HepG2 (cell line): ENCODE results near the gene EEF1AKMT4. TPM values are rescaled to one million over a fixed set of nuclear protein-coding genes. Genes with fewer than 3 reads are reported as not detected.
A peak's percentile ranks its signal among the peaks of the same experiment; 100 is the strongest.

ENCODE experiments used
- ATAC-seq: fragments of 200-7000 bp; cut with Tn5 transposase; 3 replicates; pipeline ENCODE4 v1.9.1; 2020; ENCODE audit warnings: mild to moderate bottlenecking, moderate library complexity
- BruUV-seq: library from RNA; stranded (reverse); fragments of 400-500 nt; replicated peaks from 2 replicates; lab custom pipeline; 2021; lab: Mats Ljungman, UMichigan
- CTCF ChIA-PET: fragments of 300-600 bp; formaldehyde crosslinking; extraction: SDS; loops from one replicate; lab custom pipeline; 2021; ENCODE audit warnings: low total read pairs, inconsistent platforms, low intra/inter-chr PET ratio; lab: Yijun Ruan, JAX
- POLR2A ChIA-PET: fragments of 350-600 bp; sonication (Branson Sonifier 250); formaldehyde crosslinking; loops from one replicate; lab custom pipeline; 2020; ENCODE audit warnings: antibody characterized with exemption, inconsistent platforms; lab: Yijun Ruan, JAX
- DNase-seq: peaks from one replicate; pipeline ENCODE4 v3.0.0-alpha.2; 2015; ENCODE audit warnings: low spot score
- FAIRE-seq: peaks from 3 replicates; lab custom pipeline; 2011; peaks lifted over from hg19 to GRCh38; lab: Jason Lieb, UNC
- H2AFZ ChIP-seq: one replicate; pipeline ENCODE4 v1.6.1; 2011; ENCODE audit warnings: low read length, inconsistent platforms
- H3K27ac ChIP-seq: fragments of 300-600 bp; 3 replicates; pipeline ENCODE4 v1.8.0; 2011; ENCODE audit warnings: mixed run types, mild to moderate bottlenecking, mixed read lengths, low read length, inconsistent platforms; ENCODE audit not compliant: insufficient read depth; ENCODE audit errors: extremely low read length
- H3K27me3 ChIP-seq, 2 experiments: fragments of 200-600 bp in 1 of 2; 2 replicates in 1 of 2; 3 replicates in 1 of 2; pipeline versions ENCODE4 v1.6.0 to v1.8.0; 2011; ENCODE audit warnings: low read length in 2 of 2, mild to moderate bottlenecking in 2 of 2, moderate library complexity in 2 of 2, inconsistent platforms in 1 of 2; ENCODE audit not compliant: insufficient read depth in 2 of 2, control insufficient read depth in 1 of 2
- H3K36me3 ChIP-seq, 2 experiments: fragments of 200-600 bp in 1 of 2; replicated peaks in 1 of 2; 2 replicates in 1 of 2; 3 replicates in 1 of 2; pipeline versions ENCODE4 v1.5.1 to v1.8.0; 2011; ENCODE audit warnings: low read length in 2 of 2, inconsistent platforms in 1 of 2; ENCODE audit not compliant: insufficient read depth in 2 of 2, control insufficient read depth in 1 of 2
- H3K4me1 ChIP-seq: 2 replicates; pipeline ENCODE4 v1.5.1; 2012; ENCODE audit warnings: low read length, inconsistent platforms; ENCODE audit not compliant: insufficient read depth
- H3K4me2 ChIP-seq: 2 replicates; pipeline ENCODE4 v1.6.0; 2011; ENCODE audit warnings: low read depth, low read length, inconsistent platforms
- H3K4me3 ChIP-seq, 3 experiments: fragments of 200-600 bp in 1 of 3; sonication (generic), shearing (Covaris generic) in 1 of 3; replicated peaks in 1 of 3; 2 replicates each; pipeline ENCODE4 v1.5.1; 2011 to 2016; ENCODE audit warnings: low read length in 3 of 3, inconsistent platforms in 2 of 3, low read depth in 2 of 3, mild to moderate bottlenecking in 2 of 3, control low read depth in 1 of 3, mixed read lengths in 1 of 3; ENCODE audit not compliant: insufficient read depth in 1 of 3
- H3K79me2 ChIP-seq: one replicate; pipeline ENCODE4 v1.6.1; 2011; ENCODE audit warnings: low read length, inconsistent platforms; ENCODE audit not compliant: insufficient read depth
- H3K9ac ChIP-seq: 2 replicates; pipeline ENCODE4 v1.6.0; 2011; ENCODE audit warnings: mild to moderate bottlenecking, low read depth, low read length, inconsistent platforms; ENCODE audit not compliant: insufficient read depth
- H3K9me3 ChIP-seq: 2 replicates; pipeline ENCODE4 v1.5.1; 2012; ENCODE audit warnings: mild to moderate bottlenecking, low read length
- H4K20me1 ChIP-seq: 2 replicates; pipeline ENCODE4 v1.6.0; 2011; ENCODE audit warnings: inconsistent platforms, mild to moderate bottlenecking, low read length, moderate library complexity; ENCODE audit not compliant: insufficient read depth
- LBX2 ChIP-seq: sonication (generic); formaldehyde crosslinking; IDR thresholded peaks from 2 replicates; pipeline ENCODE4 v1.5.0; 2020; ENCODE audit warnings: missing genetic modification reagents, mild to moderate bottlenecking, borderline replicate concordance
- SMAD1 ChIP-seq: sonication (generic); formaldehyde crosslinking; IDR thresholded peaks from 2 replicates; pipeline ENCODE4 v1.4.0; 2020; ENCODE audit warnings: missing genetic modification reagents, low read depth, mild to moderate bottlenecking, borderline replicate concordance
- ZBTB26 ChIP-seq: IDR thresholded peaks from 2 replicates; pipeline ENCODE4 v1.6.1; 2016; ENCODE audit warnings: missing compliant biosample characterization, missing genetic modification reagents, borderline replicate concordance
- ZFP41 ChIP-seq: sonication (generic); formaldehyde crosslinking; IDR thresholded peaks from 2 replicates; pipeline ENCODE4 v1.4.0; 2020; ENCODE audit warnings: mild to moderate bottlenecking, missing genetic modification reagents, borderline replicate concordance
- ZNF34 ChIP-seq: sonication (generic); formaldehyde crosslinking; IDR thresholded peaks from 2 replicates; pipeline ENCODE4 v1.4.0; 2020; ENCODE audit warnings: mild to moderate bottlenecking, missing genetic modification reagents, borderline replicate concordance
- WGBS: methylation state at CpG from one replicate; pipeline ENCODE4 v1.1.6; 2017; ENCODE audit warnings: low lambda C conversion rate; 5-methylcytosine and 5-hydroxymethylcytosine counted together
- in situ Hi-C: cut with HindIII; loops from 2 replicates; pipeline ENCODE4 v1.10.0; 2017; ENCODE audit warnings: low pct_unique_long_range_greater_than_20kb; ENCODE audit not compliant: extremely low pct_ligation_motif_present
- intact Hi-C: fragments of 100-400 bp; cut with micrococcal nuclease; formaldehyde crosslinking; loops from one replicate; pipeline ENCODE4 v1.10.0; 2022; ENCODE audit not compliant: unreplicated experiment
- polyA plus RNA-seq, 8 experiments: library from polyadenylated mRNA; depleted of rRNA in 3 of 8; stranded (reverse) in 7 of 8; unstranded in 1 of 8; fragments of >200 nt; fragmentation: Illumina TruSeq in 4 of 8; extraction: Trizol in 4 of 8; gene quantifications; 2 replicates each; pipeline versions ENCODE4 v1.2.1 to v1.2.3, GENCODE V29; 2011 to 2016; ENCODE audit warnings: low read depth in 4 of 8, missing spikeins in 1 of 8, mixed read lengths in 1 of 8; ENCODE audit not compliant: insufficient read depth in 1 of 8
- total RNA-seq, 5 experiments: library from RNA; depleted of rRNA; stranded (reverse); fragments of >200 nt; fragmentation: Illumina TruSeq; extraction: Trizol; gene quantifications; 2 replicates each; pipeline ENCODE4 v1.2.3, GENCODE V29; 2016; ENCODE audit warnings: low read depth in 1 of 5

The EEF1AKMT4 gene
- total and polyA plus RNA-seq, 2 of the 13 experiments (the other 11 are each of a cell fraction or from before 2014, with no cell fraction given) = 13.1 to 15.8 TPM

- DNase-seq (no peak), ATAC-seq (no peak), FAIRE-seq (no peak)
- Histone ChIP-seq H3K4me2 (no peak overlapping the region), H4K20me1 (no peaks in the 10 kb centered on the region), H3K27ac (no peak overlapping the region), H3K4me3 (no peak overlapping the region), H3K36me3 (no peaks in the 10 kb centered on the region), H2AFZ (no peak overlapping the region), H3K9ac (no peak overlapping the region), H3K27me3 (peaks cover 9 to 52% of the 10 kb centered on the region in 2 experiments; a peak in 4 of 5 replicates), H3K79me2 (no peaks in the 10 kb centered on the region), H3K9me3 (no peaks in the 10 kb centered on the region), H3K4me1 (no peaks in the 10 kb centered on the region)
- POLR2A ChIA-PET = no interaction called here
- 59% methylated on average over 12 of the region's 12 CpGs for WGBS
- in situ Hi-C loops (no loop called here), intact Hi-C loops (no loop called here)
- no peak for TF ChIP-seq LBX2 (CRISPR knock-in tag)
- no TSS peak for BruUV-seq
- CTCF ChIA-PET = no interaction called here
Measured at GRCh38 chr3:184275381-184275701, 25.9 kb downstream of the EEF1AKMT4 start.

GRCh38 chr3:184275961-184276910, 26.8 kb downstream of the EEF1AKMT4 start, which contains the start of gene ECE2:
Gene ECE2, plus strand, starts transcription at chr3:184276022. Its CDS starts 132 bp downstream, at chr3:184276154.
- no peak for FAIRE-seq
- WGBS = 31% methylated on average over 30 of the region's 65 CpGs
- Histone ChIP-seq H3K4me3 (no peak within 1 kb of the TSS), H3K4me1 (no peaks in the 10 kb centered on the region), H3K27me3 (peaks cover 9 to 50% of the 10 kb centered on the region in 2 experiments; a peak in 4 of 5 replicates), H3K9me3 (no peaks in the 10 kb centered on the region), H3K27ac (no peak within 1 kb of the TSS), H3K36me3 (no peaks in the 10 kb centered on the region), H4K20me1 (no peaks in the 10 kb centered on the region), H3K9ac (no peak within 1 kb of the TSS), H2AFZ (no peak within 1 kb of the TSS), H3K4me2 (no peak within 1 kb of the TSS), H3K79me2 (no peaks in the 10 kb centered on the region)
- intact Hi-C loops = no loop called here
- no peak for DNase-seq
- ChIA-PET POLR2A (no interaction called here), CTCF (no interaction called here)
- in situ Hi-C loops = no loop called here
- TF ChIP-seq ZBTB26 (CRISPR knock-in tag) (no peak), ZFP41 (CRISPR knock-in tag) (no peak), SMAD1 (CRISPR knock-in tag) (no peak), ZNF34 (CRISPR knock-in tag) (no peak)
- BruUV-seq = no TSS peak
- peak; percentile 31; the same call in 2 of the 3 replicates for ATAC-seq
